D721Med (cell line): ENCODE results near the gene COQ9.

ENCODE experiments used
- DNase-seq: peaks from one replicate; pipeline ENCODE4 v3.0.0; 2011; ENCODE audit warnings: low spot score; ENCODE audit not compliant: insufficient read length
- FAIRE-seq: peaks from 2 replicates; lab custom pipeline; 2011; peaks lifted over from hg19 to GRCh38; lab: Jason Lieb, UNC
- CTCF ChIP-seq: IDR thresholded peaks from 2 replicates; pipeline ENCODE4 v1.5.1; 2012; ENCODE audit warnings: mild to moderate bottlenecking, control low read depth; ENCODE audit not compliant: insufficient read depth; ENCODE audit errors: missing control alignments

Gene COQ9

GRCh38 chr16:57413733-57414132 is 33.5 kb upstream of the COQ9 start:
- no peak for TF ChIP-seq CTCF
- FAIRE-seq = no peak

GRCh38 chr16:57416084-57416483 is 31.2 kb upstream of the COQ9 start:
- TF ChIP-seq CTCF = no peak
- FAIRE-seq = no peak
- no peak for DNase-seq

More at GRCh38 chr16:57413733-57414132, 33.5 kb upstream of the COQ9 start:
- no peak for DNase-seq

- no peak for DNase-seq
- no peak for FAIRE-seq
Observed at GRCh38 chr16:57419506-57419905, 27.8 kb upstream of the COQ9 start.

GRCh38 chr16:57422026-57422944 is 25.0 kb upstream of the COQ9 start:
- FAIRE-seq (no peak), DNase-seq (no peak)
- TF ChIP-seq CTCF = peak; percentile 44

More at GRCh38 chr16:57419506-57419905, 27.8 kb upstream of the COQ9 start:
- TF ChIP-seq CTCF = no peak

GRCh38 chr16:57423152-57423551 is 24.1 kb upstream of the COQ9 start:
- TF ChIP-seq CTCF = no peak
- FAIRE-seq (no peak), DNase-seq (no peak)

- no peak for FAIRE-seq
- no peak for DNase-seq
- no peak for TF ChIP-seq CTCF
Observed at GRCh38 chr16:57424583-57424982, 22.7 kb upstream of the COQ9 start.

- DNase-seq (no peak), FAIRE-seq (no peak)
- TF ChIP-seq CTCF = no peak
Observed at GRCh38 chr16:57426356-57426755, 20.9 kb upstream of the COQ9 start.
